CD14-positive monocyte (primary cell): ENCODE results near the gene RPGRIP1L. TPM values are rescaled to one million over a fixed set of nuclear protein-coding genes. Genes with fewer than 3 reads are reported as not detected.

Source experiments
- DNase-seq, 3 donors: peaks; one replicate each; pipeline ENCODE4 v3.0.0-alpha.2; 2011 to 2022
- H2AFZ ChIP-seq: 2 replicates; pipeline ENCODE4 v1.6.0; 2012; ENCODE audit warnings: mild to moderate bottlenecking, low read depth, low read length, inconsistent platforms; ENCODE audit not compliant: insufficient read depth, poor library complexity, severe bottlenecking
- H3K27ac ChIP-seq, 2 donors: 1 replicate in 1 of 2; 2 replicates in 1 of 2; pipeline ENCODE4 v1.5.1; 2012 to 2013; ENCODE audit warnings: low read length in 2 of 2, control low read depth in 1 of 2, inconsistent platforms in 1 of 2, low read depth in 1 of 2, mild to moderate bottlenecking in 1 of 2
- H3K27me3 ChIP-seq, 2 donors: one replicate each; pipeline versions ENCODE4 v1.6.0 to v1.6.1; 2011 to 2013; ENCODE audit warnings: low read length in 2 of 2; ENCODE audit not compliant: control insufficient read depth in 2 of 2, insufficient read depth in 2 of 2
- H3K36me3 ChIP-seq, 2 donors: replicated peaks in 1 of 2; 1 replicate in 1 of 2; 2 replicates in 1 of 2; pipeline versions ENCODE4 v1.5.1 to v1.6.1; 2012 to 2013; ENCODE audit warnings: low read length in 2 of 2, control low read depth in 1 of 2, inconsistent platforms in 1 of 2, mild to moderate bottlenecking in 1 of 2; ENCODE audit not compliant: insufficient read depth in 2 of 2, control insufficient read depth in 1 of 2
- H3K4me1 ChIP-seq, 2 donors: 1 replicate in 1 of 2; 2 replicates in 1 of 2; pipeline versions ENCODE4 v1.5.1 to v1.6.1; 2012 to 2013; ENCODE audit warnings: low read length in 2 of 2, control low read depth in 1 of 2, inconsistent platforms in 1 of 2, mild to moderate bottlenecking in 1 of 2, moderate library complexity in 1 of 2; ENCODE audit not compliant: insufficient read depth in 2 of 2, control insufficient read depth in 1 of 2
- H3K4me2 ChIP-seq: replicated peaks from 2 replicates; pipeline ENCODE3; 2012; ENCODE audit warnings: low read length, moderate library complexity, mild to moderate bottlenecking; ENCODE audit not compliant: poor library complexity, severe bottlenecking; ENCODE audit errors: extremely low read depth
- H3K4me3 ChIP-seq, 3 experiments: fragments of 200-600 bp in 1 of 3; sonication (generic) in 1 of 3; replicated peaks in 1 of 3; 1 replicate in 2 of 3; 2 replicates in 1 of 3; pipeline ENCODE4 v1.5.1; 2011 to 2013; ENCODE audit warnings: low read length in 3 of 3, mild to moderate bottlenecking in 3 of 3, control low read depth in 2 of 3, low read depth in 2 of 3, inconsistent platforms in 1 of 3, moderate library complexity in 1 of 3
- H3K79me2 ChIP-seq: 2 replicates; pipeline ENCODE4 v1.6.0; 2012; ENCODE audit warnings: mild to moderate bottlenecking, control low read depth, inconsistent platforms, low read length, moderate library complexity; ENCODE audit not compliant: insufficient read depth
- H3K9ac ChIP-seq: 2 replicates; pipeline ENCODE4 v1.6.0; 2017; ENCODE audit warnings: low read length, mild to moderate bottlenecking; ENCODE audit not compliant: insufficient read depth, poor library complexity, severe bottlenecking
- H3K9me3 ChIP-seq, 2 donors: replicated peaks in 1 of 2; 1 replicate in 1 of 2; 2 replicates in 1 of 2; pipeline versions ENCODE4 v1.5.1 to v1.6.1; 2012 to 2013; ENCODE audit warnings: low read length in 2 of 2, control low read depth in 1 of 2; ENCODE audit not compliant: control insufficient read depth in 1 of 2, insufficient read depth in 1 of 2
- H4K20me1 ChIP-seq: 2 replicates; pipeline ENCODE4 v1.6.0; 2012; ENCODE audit warnings: mild to moderate bottlenecking, low read length, control low read depth, moderate library complexity; ENCODE audit not compliant: insufficient read depth
- H3K27ac Mint-ChIP-seq, 7 donors: one replicate each; pipeline ENCODE4 v1.8.0; 2020; ENCODE audit warnings: mild to moderate bottlenecking in 7 of 7, mixed read lengths in 7 of 7, moderate library complexity in 6 of 7, inconsistent platforms in 2 of 7
- H3K27me3 Mint-ChIP-seq, 3 donors: one replicate each; pipeline ENCODE4 v1.8.0; 2021 to 2022; ENCODE audit warnings: low read depth in 3 of 3, mild to moderate bottlenecking in 3 of 3, mixed read lengths in 3 of 3, moderate library complexity in 3 of 3, inconsistent platforms in 1 of 3
- H3K36me3 Mint-ChIP-seq, 2 donors: one replicate each; pipeline ENCODE4 v1.8.0; 2020; ENCODE audit warnings: mixed read lengths in 2 of 2, inconsistent platforms in 1 of 2, mild to moderate bottlenecking in 1 of 2
- H3K4me1 Mint-ChIP-seq: one replicate; pipeline ENCODE4 v1.8.0; 2020; ENCODE audit warnings: mild to moderate bottlenecking, mixed read lengths
- H3K4me3 Mint-ChIP-seq, 2 donors: one replicate each; pipeline ENCODE4 v1.8.0; 2020; ENCODE audit warnings: mild to moderate bottlenecking in 2 of 2, mixed read lengths in 2 of 2, moderate library complexity in 1 of 2
- H3K9me3 Mint-ChIP-seq, 7 donors: one replicate each; pipeline ENCODE4 v1.8.0; 2020 to 2022; ENCODE audit warnings: mixed read lengths in 7 of 7, mild to moderate bottlenecking in 6 of 7, moderate library complexity in 6 of 7, inconsistent platforms in 2 of 7
- WGBS: methylation state at CpG from one replicate; pipeline ENCODE4 v1.1.5; 2013; ENCODE audit warnings: missing lambda C conversion rate; ENCODE audit not compliant: insufficient coverage; 5-methylcytosine and 5-hydroxymethylcytosine counted together
- intact Hi-C, 2 donors: fragments of 100-400 bp; cut with micrococcal nuclease; formaldehyde crosslinking; loops; one replicate each; pipeline versions ENCODE4 v1.15.0 to v1.15.1; 2023
- polyA plus RNA-seq, 3 donors: library from polyadenylated mRNA; depleted of rRNA in 1 of 3; unstranded in 2 of 3; stranded (reverse) in 1 of 3; fragments of 300-500 nt in 2 of 3; fragments of >200 nt in 1 of 3; fragmentation: Illumina TruSeq in 2 of 3; gene quantifications; 1 replicate in 2 of 3; 2 replicates in 1 of 3; pipeline ENCODE4 v1.2.3, GENCODE V29; 2012 to 2021
- TF ChIP-seq, protein P1 (sequence below): fragments of 200-600 bp; IDR thresholded peaks from one replicate; pipeline ENCODE4 v1.8.0; 2022; ENCODE audit warnings: antibody characterized with exemption, mild to moderate bottlenecking

Gene RPGRIP1L
- polyA plus RNA-seq, 3 donors, result 0.11 to 0.18 TPM; not detected in 1

DNA sequence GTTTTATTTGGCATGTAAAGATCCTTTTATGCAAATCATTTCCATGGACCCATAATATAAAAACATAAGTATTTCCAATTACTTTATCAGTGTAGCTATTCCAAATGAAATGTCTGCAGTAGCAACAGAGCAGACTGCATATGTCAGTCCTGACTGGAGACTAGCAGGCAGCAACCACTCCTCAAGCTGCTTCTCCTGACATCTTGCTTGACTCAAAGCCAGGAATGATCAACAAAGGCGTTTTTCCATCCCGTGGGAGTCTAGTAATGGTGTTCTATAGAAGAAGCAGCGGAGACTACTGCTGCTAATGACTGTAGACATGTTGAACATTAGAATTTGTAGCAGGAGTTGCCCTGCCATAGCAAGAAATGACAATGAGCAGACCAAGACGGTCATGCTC is 127.4 kb downstream of the RPGRIP1L start:
- no peak overlapping the region for H3K4me3 Mint-ChIP-seq
- 96% methylated on average over 4 of the region's 4 CpGs for WGBS
- Histone ChIP-seq H3K36me3 (no peaks in the 10 kb centered on the region), H3K79me2 (no peaks in the 10 kb centered on the region), H2AFZ (no peak overlapping the region), H3K4me2 (no peak overlapping the region), H3K27ac (no peak overlapping the region), H3K4me1 (no peaks in the 10 kb centered on the region), H4K20me1 (no peaks in the 10 kb centered on the region), H3K9me3 (no peaks in the 10 kb centered on the region), H3K4me3 (no peak overlapping the region), H3K9ac (no peak overlapping the region), H3K27me3 (no peaks in the 10 kb centered on the region)
- no peaks in the 10 kb centered on the region for H3K36me3 Mint-ChIP-seq
- TF ChIP-seq, protein P1, sequence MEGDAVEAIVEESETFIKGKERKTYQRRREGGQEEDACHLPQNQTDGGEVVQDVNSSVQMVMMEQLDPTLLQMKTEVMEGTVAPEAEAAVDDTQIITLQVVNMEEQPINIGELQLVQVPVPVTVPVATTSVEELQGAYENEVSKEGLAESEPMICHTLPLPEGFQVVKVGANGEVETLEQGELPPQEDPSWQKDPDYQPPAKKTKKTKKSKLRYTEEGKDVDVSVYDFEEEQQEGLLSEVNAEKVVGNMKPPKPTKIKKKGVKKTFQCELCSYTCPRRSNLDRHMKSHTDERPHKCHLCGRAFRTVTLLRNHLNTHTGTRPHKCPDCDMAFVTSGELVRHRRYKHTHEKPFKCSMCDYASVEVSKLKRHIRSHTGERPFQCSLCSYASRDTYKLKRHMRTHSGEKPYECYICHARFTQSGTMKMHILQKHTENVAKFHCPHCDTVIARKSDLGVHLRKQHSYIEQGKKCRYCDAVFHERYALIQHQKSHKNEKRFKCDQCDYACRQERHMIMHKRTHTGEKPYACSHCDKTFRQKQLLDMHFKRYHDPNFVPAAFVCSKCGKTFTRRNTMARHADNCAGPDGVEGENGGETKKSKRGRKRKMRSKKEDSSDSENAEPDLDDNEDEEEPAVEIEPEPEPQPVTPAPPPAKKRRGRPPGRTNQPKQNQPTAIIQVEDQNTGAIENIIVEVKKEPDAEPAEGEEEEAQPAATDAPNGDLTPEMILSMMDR, result no peak
- no peak overlapping the region for H3K27ac Mint-ChIP-seq
- peaks cover 1 to 3% (median 1%) of the 10 kb centered on the region in 3 donors for H3K27me3 Mint-ChIP-seq
- no peaks in the 10 kb centered on the region for H3K4me1 Mint-ChIP-seq
- intact Hi-C loops, result no loop called here
- DNase-seq, result no peak
- peaks cover 5 to 17% (median 8%) of the 10 kb centered on the region in 7 donors for H3K9me3 Mint-ChIP-seq

DNA sequence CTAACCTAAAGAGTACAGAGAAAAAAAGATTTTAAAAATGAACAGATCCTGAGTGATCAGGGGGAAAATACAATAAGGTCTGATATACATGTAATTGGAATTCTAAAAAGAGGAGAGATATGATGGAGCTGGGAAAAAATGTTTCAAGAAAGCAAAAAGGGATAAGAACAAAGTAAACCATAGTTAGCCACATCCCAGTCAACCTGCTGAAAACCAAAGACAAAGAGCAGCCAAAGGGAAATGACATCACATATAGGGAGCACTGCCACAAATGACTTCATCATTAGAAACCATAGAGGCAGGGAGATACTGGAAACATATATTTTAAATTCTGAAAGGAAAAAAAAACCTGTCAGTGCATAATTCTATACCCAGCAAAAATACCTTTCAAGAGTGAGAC is 131.9 kb downstream of the RPGRIP1L start:
- Histone ChIP-seq H3K9ac (no peak overlapping the region), H3K27me3 (no peaks in the 10 kb centered on the region), H3K4me1 (no peaks in the 10 kb centered on the region), H4K20me1 (no peaks in the 10 kb centered on the region), H3K27ac (no peak overlapping the region), H3K4me3 (no peak overlapping the region), H2AFZ (no peak overlapping the region), H3K4me2 (no peak overlapping the region), H3K9me3 (peaks cover 3 to 5% of the 10 kb centered on the region in 2 donors), H3K36me3 (no peaks in the 10 kb centered on the region), H3K79me2 (no peaks in the 10 kb centered on the region)
- TF ChIP-seq, protein P1, result no peak
- Mint-ChIP-seq H3K27ac (no peak overlapping the region), H3K4me1 (no peaks in the 10 kb centered on the region), H3K36me3 (no peaks in the 10 kb centered on the region), H3K27me3 (peaks cover 1 to 3% (median 3%) of the 10 kb centered on the region in 3 donors), H3K4me3 (no peak overlapping the region), H3K9me3 (peaks cover 8 to 33% (median 12%) of the 10 kb centered on the region in 7 donors)
- DNase-seq, result no peak
- intact Hi-C loops, result no loop called here
